ENCODE results near the gene SGTA.
A peak's percentile ranks its signal among the peaks of the same experiment; 100 is the strongest.

SGTA gene

GRCh38 chr19:2782329-2782935 is 641 bp downstream of the SGTA start:
- TF ChIP-seq, protein P1, sequence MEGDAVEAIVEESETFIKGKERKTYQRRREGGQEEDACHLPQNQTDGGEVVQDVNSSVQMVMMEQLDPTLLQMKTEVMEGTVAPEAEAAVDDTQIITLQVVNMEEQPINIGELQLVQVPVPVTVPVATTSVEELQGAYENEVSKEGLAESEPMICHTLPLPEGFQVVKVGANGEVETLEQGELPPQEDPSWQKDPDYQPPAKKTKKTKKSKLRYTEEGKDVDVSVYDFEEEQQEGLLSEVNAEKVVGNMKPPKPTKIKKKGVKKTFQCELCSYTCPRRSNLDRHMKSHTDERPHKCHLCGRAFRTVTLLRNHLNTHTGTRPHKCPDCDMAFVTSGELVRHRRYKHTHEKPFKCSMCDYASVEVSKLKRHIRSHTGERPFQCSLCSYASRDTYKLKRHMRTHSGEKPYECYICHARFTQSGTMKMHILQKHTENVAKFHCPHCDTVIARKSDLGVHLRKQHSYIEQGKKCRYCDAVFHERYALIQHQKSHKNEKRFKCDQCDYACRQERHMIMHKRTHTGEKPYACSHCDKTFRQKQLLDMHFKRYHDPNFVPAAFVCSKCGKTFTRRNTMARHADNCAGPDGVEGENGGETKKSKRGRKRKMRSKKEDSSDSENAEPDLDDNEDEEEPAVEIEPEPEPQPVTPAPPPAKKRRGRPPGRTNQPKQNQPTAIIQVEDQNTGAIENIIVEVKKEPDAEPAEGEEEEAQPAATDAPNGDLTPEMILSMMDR (IDR thresholded peaks at IDR 0.05; ENCODE audit: insufficient read depth, low read length, missing control alignments), result no peak
- ChIA-PET POLR2A (no interaction called here), CTCF (interaction anchor here (0.6 to 4.1 kb wide), 9 partner anchors 9 to 168 kb away, joined by 3 to 14 read pairs (median 4); no protein-coding TSS in a partner anchor)
- H3K4me3 ChIP-seq (ENCODE audit: low read depth, low read length), result peak overlapping the region; percentile 99
- no peak for DNase-seq (ENCODE audit: low read depth, low spot score)

- ChIA-PET POLR2A (no interaction called here), CTCF (interaction anchor here (1.9 to 4.1 kb wide), 2 partner anchors 31 to 133 kb away, joined by 6 to 14 read pairs; no protein-coding TSS in a partner anchor)
- DNase-seq (ENCODE audit: low read depth, low spot score), result no peak
- TF ChIP-seq, protein P1 (IDR thresholded peaks at IDR 0.05; ENCODE audit: insufficient read depth, low read length, missing control alignments), result no peak
- no peak overlapping the region for H3K4me3 ChIP-seq (ENCODE audit: low read depth, low read length)
These were observed 2.8 kb downstream of the SGTA start for GRCh38 chr19:2780284-2780683.

DNA sequence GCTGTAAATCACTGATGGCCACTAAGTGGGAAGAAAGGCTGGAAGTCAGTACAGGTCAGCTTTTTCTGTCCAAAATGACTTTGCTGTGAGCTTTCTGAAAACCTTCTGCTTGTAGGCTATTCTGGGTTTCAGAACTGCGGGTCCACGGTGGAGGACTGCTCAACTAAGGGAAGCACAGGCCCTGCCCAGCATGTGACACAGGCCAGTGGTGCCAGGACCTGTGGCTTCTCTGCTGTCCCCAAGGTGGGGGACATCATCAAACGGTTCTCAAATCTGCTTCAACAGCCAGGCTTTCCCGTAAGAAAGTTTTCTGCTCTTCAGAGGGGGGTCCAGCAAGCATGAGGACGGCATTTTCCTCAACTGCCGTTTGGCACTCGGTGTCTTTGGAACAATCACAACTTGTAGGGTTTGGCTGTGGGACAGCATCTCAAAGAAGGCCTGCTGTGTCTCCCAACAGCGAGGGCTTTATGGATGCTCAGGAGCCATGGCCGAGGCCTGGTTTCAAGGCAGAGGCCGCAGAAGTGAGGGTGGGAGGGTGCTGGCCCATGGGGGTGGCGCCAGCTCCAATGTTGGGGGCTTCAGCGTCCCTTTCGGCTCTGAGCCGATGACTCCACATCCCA is 3.8 kb downstream of the SGTA start:
- TF ChIP-seq, protein P1 (IDR thresholded peaks at IDR 0.05; ENCODE audit: insufficient read depth, low read length, missing control alignments), result no peak
- POLR2A ChIA-PET, result no interaction called here
- DNase-seq (ENCODE audit: low read depth, low spot score), result no peak
- CTCF ChIA-PET, result interaction anchor here (1.3 to 4.1 kb wide), 2 partner anchors 9 to 132 kb away, joined by 4 to 14 read pairs; no protein-coding TSS in a partner anchor
- no peak overlapping the region for H3K4me3 ChIP-seq (ENCODE audit: low read depth, low read length)

DNA sequence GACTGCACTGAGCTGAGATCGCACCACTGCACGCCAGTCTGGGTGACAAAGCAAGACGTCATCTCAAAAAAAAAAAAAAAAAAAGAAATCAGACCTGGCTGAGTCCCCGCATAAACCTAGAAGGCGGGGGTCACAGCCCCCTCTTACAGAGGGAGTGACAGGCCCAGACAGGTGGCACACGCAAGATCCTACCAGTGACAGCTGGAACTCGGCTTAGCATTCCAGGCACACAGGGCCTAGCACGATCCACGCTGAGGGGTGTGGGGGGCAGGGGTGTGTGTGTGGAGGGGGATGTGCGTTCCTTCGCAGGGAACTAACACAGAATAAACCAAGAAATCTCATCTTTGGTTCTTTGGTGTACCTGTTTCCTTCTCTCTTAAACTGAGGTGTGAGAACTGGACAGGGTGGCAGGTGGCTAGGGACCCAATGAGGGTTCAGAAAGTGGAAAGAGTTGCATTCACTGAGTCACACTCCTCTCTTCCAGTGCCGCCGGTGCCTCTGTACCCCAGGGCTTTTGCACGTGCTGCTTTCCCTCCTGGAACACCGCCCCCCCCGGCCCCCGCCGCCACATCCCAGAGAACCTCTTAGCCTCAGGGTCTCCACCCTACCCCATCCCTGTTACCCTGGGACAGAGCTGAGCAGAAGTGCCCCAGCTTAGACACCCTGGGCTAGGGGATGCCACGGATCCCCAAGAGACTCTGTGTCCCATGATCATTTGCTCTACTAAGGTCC is 5.0 kb downstream of the SGTA start:
- ChIA-PET POLR2A (interaction anchor here (0.7 kb wide), 1 partner anchor 38 kb away, joined by 4 read pairs; no protein-coding TSS in a partner anchor), CTCF (interaction anchor here (0.9 to 1.7 kb wide), 4 partner anchors 8 to 130 kb away, joined by 3 to 7 read pairs (median 4); partner anchors contain the start of gene ZNF554)
- DNase-seq (ENCODE audit: low read depth, low spot score), result no peak
- no peak overlapping the region for H3K4me3 ChIP-seq (ENCODE audit: low read depth, low read length)
- TF ChIP-seq, protein P1 (IDR thresholded peaks at IDR 0.05; ENCODE audit: insufficient read depth, low read length, missing control alignments), result no peak

DNA sequence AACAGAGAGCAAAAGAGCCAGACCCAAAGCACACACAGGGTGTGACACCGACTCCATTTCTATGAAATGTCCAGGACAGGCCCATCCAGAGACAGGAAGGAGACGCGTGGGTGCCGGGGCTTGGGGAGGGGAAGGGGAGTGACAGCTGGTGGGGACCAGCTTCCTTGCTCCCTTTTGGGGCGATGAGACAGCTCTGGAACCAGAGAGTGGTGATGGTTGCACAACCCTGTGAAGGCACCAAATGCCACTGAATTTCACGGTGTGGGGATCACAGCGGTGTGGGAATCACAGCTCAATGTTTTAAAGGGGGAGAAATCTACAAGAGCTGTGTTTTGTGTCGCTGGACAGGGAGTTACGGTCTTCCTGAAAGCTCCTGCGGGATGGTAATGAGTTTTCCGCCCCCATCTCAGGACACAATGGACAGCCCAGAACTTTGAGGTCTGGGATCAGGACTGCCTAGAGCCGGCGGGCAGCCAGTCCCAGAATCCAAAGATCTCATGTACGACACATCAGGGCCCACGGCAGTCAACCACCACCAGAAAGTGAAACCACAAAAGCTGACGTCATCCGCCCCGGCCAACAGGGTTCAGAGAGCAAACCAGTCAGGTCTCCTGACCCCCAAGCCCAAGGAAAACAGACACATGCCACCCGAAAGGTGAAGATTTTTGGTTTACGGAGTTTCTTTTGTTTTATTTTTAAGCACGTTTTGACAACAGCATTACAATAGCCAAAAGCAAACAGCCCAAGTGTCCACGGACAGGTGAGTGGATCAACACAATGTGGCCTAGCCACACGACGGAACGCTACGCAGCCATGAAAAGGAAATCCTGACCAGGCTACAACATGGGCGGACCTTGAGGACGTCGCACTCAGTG is 7.3 kb downstream of the SGTA start:
- POLR2A ChIA-PET, result no interaction called here
- CTCF ChIA-PET, result interaction anchor here (0.6 to 1.7 kb wide), 2 partner anchors 26 to 27 kb away, joined by 3 to 5 read pairs; no protein-coding TSS in a partner anchor
- TF ChIP-seq, protein P1 (IDR thresholded peaks at IDR 0.05; ENCODE audit: insufficient read depth, low read length, missing control alignments), result no peak
- DNase-seq (ENCODE audit: low read depth, low spot score), result no peak
- H3K4me3 ChIP-seq (ENCODE audit: low read depth, low read length), result no peak overlapping the region
